Measurements from ENCODE around the gene IFTAP.

GRCh38 chr11:36618363-36619047 lies 24.2 kb downstream of the IFTAP start:
- TF ChIP-seq CTCF (IDR thresholded peaks at IDR 0.05) = no peak
- no peak for TF ChIP-seq POLR2A (IDR thresholded peaks at IDR 0.05)
